ENCODE results near the gene SLC4A5.

Gene SLC4A5

GRCh38 chr2:74391209-74391579 lies 48.0 kb upstream of the SLC4A5 start:
- TF ChIP-seq ZNF19 (tag by site-specific recombination; IDR thresholded peaks at IDR 0.05; ENCODE audit: low read depth) (no peak), ZBTB20 (tag by site-specific recombination; IDR thresholded peaks at IDR 0.05) (peak; percentile 79), ZNF830 (tag by site-specific recombination; IDR thresholded peaks at IDR 0.05; ENCODE audit: low read depth) (no peak), ZNF341 (tag by site-specific recombination; IDR thresholded peaks at IDR 0.05; ENCODE audit: low read depth) (no peak), SCRT1 (tag by site-specific recombination; IDR thresholded peaks at IDR 0.05; ENCODE audit: borderline replicate concordance) (peak; percentile 41; the same call in 1 of the 2 replicates), ZNF626 (tag by site-specific recombination; IDR thresholded peaks at IDR 0.05) (no peak), ZNF600 (tag by site-specific recombination; IDR thresholded peaks at IDR 0.05) (no peak), ZSCAN23 (tag by site-specific recombination; IDR thresholded peaks at IDR 0.05) (no peak), SCRT2 (tag by site-specific recombination; IDR thresholded peaks at IDR 0.05) (peak; percentile 88)
- Histone ChIP-seq H3K9me3 (ENCODE audit: control insufficient read depth, insufficient read depth, low read depth, low read length) (no peaks in the 10 kb centered on the region), H3K27ac (ENCODE audit: extremely low read depth, low read depth, low read length) (peak overlapping the region; percentile 91), H3K36me3 (ENCODE audit: control insufficient read depth in 2 of 2, insufficient read depth in 1 of 2, low read length in 2 of 2) (peaks cover 0 to 12% of the 10 kb centered on the region in 2 experiments; a peak in 2 of 3 replicates), H3K4me3 (ENCODE audit: low read depth, low read length) (peak overlapping the region; percentile 92), H3K4me1 (ENCODE audit: control insufficient read depth, insufficient read depth, low read length) (peaks cover 8% of the 10 kb centered on the region; the same call in 1 of the 2 replicates)
- ChIA-PET CTCF (interaction anchor here (0.6 to 3.9 kb wide), 19 partner anchors 9 to 564 kb away, joined by 3 to 35 read pairs (median 3); no protein-coding TSS in a partner anchor), POLR2A (interaction anchor here (0.5 to 2.1 kb wide), 15 partner anchors 9 to 654 kb away, joined by 3 to 20 read pairs (median 6); partner anchors contain the start of genes DCTN1, INO80B, STAMBP and TPRKB)

- 0 out of 2 replicates have a peak, but pooled peaks have one; percentile 25 for TF ChIP-seq ZXDB (tag by site-specific recombination; IDR thresholded peaks at IDR 0.05)
- peak; percentile 73 for TF ChIP-seq ZNF600 (tag by site-specific recombination; IDR thresholded peaks at IDR 0.05)
- no peak for TF ChIP-seq ELK4 (IDR thresholded peaks at IDR 0.05; ENCODE audit: borderline replicate concordance, low read depth, low read length)
- TF ChIP-seq HOXD13 (CRISPR knock-in tag; IDR thresholded peaks at IDR 0.05; ENCODE audit: borderline replicate concordance) = no peak
- TF ChIP-seq MZF1 (tag by site-specific recombination; IDR thresholded peaks at IDR 0.05; ENCODE audit: borderline replicate concordance) = no peak
- TF ChIP-seq KLF8 (tag by site-specific recombination; IDR thresholded peaks at IDR 0.05) = no peak
- TF ChIP-seq ZNF777 (tag by site-specific recombination; IDR thresholded peaks at IDR 0.05; ENCODE audit: borderline replicate concordance) = no peak
- no peak for TF ChIP-seq ZNF138 (tag by site-specific recombination; IDR thresholded peaks at IDR 0.05; ENCODE audit: borderline replicate concordance)
- TF ChIP-seq ZSCAN30 (tag by site-specific recombination; IDR thresholded peaks at IDR 0.05) = no peak
- CTCF ChIA-PET = interaction anchor here (0.6 to 3.9 kb wide), 11 partner anchors 8 to 563 kb away, joined by 3 to 35 read pairs (median 3); no protein-coding TSS in a partner anchor
These were observed 47.4 kb upstream of the SLC4A5 start for GRCh38 chr2:74390606-74391005.

GRCh38 chr2:74387346-74387745 lies 44.1 kb upstream of the SLC4A5 start:
- H3K27ac ChIP-seq (ENCODE audit: extremely low read depth, low read depth, low read length) = no peak overlapping the region
- peaks cover 8% of the 10 kb centered on the region; the same call in 1 of the 2 replicates for H3K4me1 ChIP-seq (ENCODE audit: control insufficient read depth, insufficient read depth, low read length)
- POLR2A ChIA-PET = no interaction called here
- peak; percentile 28; the same call in 1 of the 2 replicates for TF ChIP-seq ZNF398 (tag by site-specific recombination; IDR thresholded peaks at IDR 0.05)
- no peak for TF ChIP-seq ZNF169 (tag by site-specific recombination; IDR thresholded peaks at IDR 0.05)
- TF ChIP-seq ZNF223 (tag by site-specific recombination; IDR thresholded peaks at IDR 0.05) = no peak
- peak; percentile 67 for TF ChIP-seq PRDM10 (tag by site-specific recombination; IDR thresholded peaks at IDR 0.05)
- TF ChIP-seq ZNF510 (tag by site-specific recombination; IDR thresholded peaks at IDR 0.05; ENCODE audit: insufficient replicate concordance) = no peak
- TF ChIP-seq AEBP2 (tag by site-specific recombination; IDR thresholded peaks at IDR 0.05; ENCODE audit: borderline replicate concordance) = no peak
- peaks cover 0 to 39% of the 10 kb centered on the region in 2 experiments; a peak in 2 of 3 replicates for H3K36me3 ChIP-seq (ENCODE audit: control insufficient read depth in 2 of 2, insufficient read depth in 1 of 2, low read length in 2 of 2)
- CTCF ChIA-PET = interaction anchor here (0.7 to 0.8 kb wide), 3 partner anchors 8 to 291 kb away, joined by 3 to 6 read pairs (median 4); no protein-coding TSS in a partner anchor
- H3K4me3 ChIP-seq (ENCODE audit: low read depth, low read length) = no peak overlapping the region
- H3K9me3 ChIP-seq (ENCODE audit: control insufficient read depth, insufficient read depth, low read depth, low read length) = no peaks in the 10 kb centered on the region

More at GRCh38 chr2:74390606-74391005, 47.4 kb upstream of the SLC4A5 start:
- H3K4me3 ChIP-seq (ENCODE audit: low read depth, low read length) = peak overlapping the region; percentile 92
- peaks cover 0 to 18% of the 10 kb centered on the region in 2 experiments; a peak in 2 of 3 replicates for H3K36me3 ChIP-seq (ENCODE audit: control insufficient read depth in 2 of 2, insufficient read depth in 1 of 2, low read length in 2 of 2)
- no peaks in the 10 kb centered on the region for H3K9me3 ChIP-seq (ENCODE audit: control insufficient read depth, insufficient read depth, low read depth, low read length)
- POLR2A ChIA-PET = interaction anchor here (0.9 to 2.1 kb wide), 12 partner anchors 8 to 653 kb away, joined by 3 to 20 read pairs (median 7); partner anchors contain the start of genes DCTN1, STAMBP, TPRKB and WBP1
- no peak overlapping the region; the same call in 1 of the 2 replicates for H3K27ac ChIP-seq (ENCODE audit: extremely low read depth, low read depth, low read length)
- peaks cover 8% of the 10 kb centered on the region; the same call in 1 of the 2 replicates for H3K4me1 ChIP-seq (ENCODE audit: control insufficient read depth, insufficient read depth, low read length)

Data from HEK293 (cell line).